Left ventricle myocardium inferior (tissue), 1 donor: ENCODE data around the gene UGGT1. TPM values are rescaled to one million over a fixed set of nuclear protein-coding genes. Genes with fewer than 3 reads are reported as not detected.
A peak's percentile ranks its signal among the peaks of the same experiment; 100 is the strongest.

Source experiments
- DNase-seq: peaks from one replicate; pipeline ENCODE4 v3.0.0-alpha.2; 2020
- H3K27ac ChIP-seq: fragments of 200-600 bp; replicated peaks from 2 replicates; pipeline ENCODE4 v1.8.0; 2021
- H3K27me3 ChIP-seq: fragments of 200-600 bp; 2 replicates; pipeline ENCODE4 v1.8.0; 2021; ENCODE audit warnings: low read depth
- H3K36me3 ChIP-seq: fragments of 200-600 bp; 2 replicates; pipeline ENCODE4 v1.8.0; 2021
- H3K4me1 ChIP-seq: fragments of 200-600 bp; 2 replicates; pipeline ENCODE4 v1.8.0; 2021
- H3K4me3 ChIP-seq: fragments of 200-600 bp; 2 replicates; pipeline ENCODE4 v1.8.0; 2021; ENCODE audit warnings: mild to moderate bottlenecking, moderate library complexity
- H3K9me3 ChIP-seq: fragments of 200-600 bp; replicated peaks from 2 replicates; pipeline ENCODE4 v1.8.0; 2021
- intact Hi-C: fragments of 100-400 bp; cut with micrococcal nuclease; formaldehyde crosslinking; loops from one replicate; pipeline ENCODE4 v1.11.0; 2022
- total RNA-seq: library from RNA; stranded (reverse); fragmentation: NEBNext Ultra II Directional; extraction: Animal tissue kit (Norgen Biotek cat#: 25700); gene quantifications from one replicate; pipeline ENCODE4 v1.2.1, GENCODE V29; 2021
- TF ChIP-seq, protein P1 (sequence below): fragments of 200-600 bp; IDR thresholded peaks from 2 replicates; pipeline ENCODE4 v1.8.0; 2021; ENCODE audit warnings: antibody characterized with exemption, mild to moderate bottlenecking, borderline replicate concordance
- donor health status: DM: no; HTN: yes; CAD: no; lungs with severe emphysema.

Gene UGGT1
- total RNA-seq, 1 donor from 2014 or later: 30.3 TPM

DNA sequence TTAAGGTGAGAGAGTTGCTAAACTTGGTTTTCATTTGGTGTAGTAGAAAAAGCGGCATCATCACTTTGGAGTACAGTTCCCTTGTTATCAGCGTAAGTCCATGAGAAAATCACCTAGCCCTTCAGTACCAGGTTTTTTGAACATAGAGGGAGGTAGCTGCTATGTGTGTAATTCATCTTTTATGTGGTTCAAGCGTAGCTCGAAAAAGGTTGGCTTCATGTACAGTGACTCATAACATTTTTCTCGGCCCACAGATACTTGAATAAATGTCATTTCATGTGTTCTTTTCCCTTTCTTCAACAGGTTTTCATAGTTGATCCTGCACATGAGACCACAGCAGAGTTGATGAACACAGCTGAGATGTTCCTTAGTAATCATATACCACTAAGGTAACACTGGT lies 43.6 kb downstream of the UGGT1 start:
- DNase-seq: no peak
- Histone ChIP-seq H3K9me3 (no peaks in the 10 kb centered on the region), H3K4me1 (no peaks in the 10 kb centered on the region), H3K36me3 (peaks cover 100% of the 10 kb centered on the region), H3K27ac (no peak overlapping the region), H3K4me3 (no peak overlapping the region), H3K27me3 (no peaks in the 10 kb centered on the region)
- TF ChIP-seq, protein P1, sequence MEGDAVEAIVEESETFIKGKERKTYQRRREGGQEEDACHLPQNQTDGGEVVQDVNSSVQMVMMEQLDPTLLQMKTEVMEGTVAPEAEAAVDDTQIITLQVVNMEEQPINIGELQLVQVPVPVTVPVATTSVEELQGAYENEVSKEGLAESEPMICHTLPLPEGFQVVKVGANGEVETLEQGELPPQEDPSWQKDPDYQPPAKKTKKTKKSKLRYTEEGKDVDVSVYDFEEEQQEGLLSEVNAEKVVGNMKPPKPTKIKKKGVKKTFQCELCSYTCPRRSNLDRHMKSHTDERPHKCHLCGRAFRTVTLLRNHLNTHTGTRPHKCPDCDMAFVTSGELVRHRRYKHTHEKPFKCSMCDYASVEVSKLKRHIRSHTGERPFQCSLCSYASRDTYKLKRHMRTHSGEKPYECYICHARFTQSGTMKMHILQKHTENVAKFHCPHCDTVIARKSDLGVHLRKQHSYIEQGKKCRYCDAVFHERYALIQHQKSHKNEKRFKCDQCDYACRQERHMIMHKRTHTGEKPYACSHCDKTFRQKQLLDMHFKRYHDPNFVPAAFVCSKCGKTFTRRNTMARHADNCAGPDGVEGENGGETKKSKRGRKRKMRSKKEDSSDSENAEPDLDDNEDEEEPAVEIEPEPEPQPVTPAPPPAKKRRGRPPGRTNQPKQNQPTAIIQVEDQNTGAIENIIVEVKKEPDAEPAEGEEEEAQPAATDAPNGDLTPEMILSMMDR: no peak
- intact Hi-C loops: no loop called here

DNA sequence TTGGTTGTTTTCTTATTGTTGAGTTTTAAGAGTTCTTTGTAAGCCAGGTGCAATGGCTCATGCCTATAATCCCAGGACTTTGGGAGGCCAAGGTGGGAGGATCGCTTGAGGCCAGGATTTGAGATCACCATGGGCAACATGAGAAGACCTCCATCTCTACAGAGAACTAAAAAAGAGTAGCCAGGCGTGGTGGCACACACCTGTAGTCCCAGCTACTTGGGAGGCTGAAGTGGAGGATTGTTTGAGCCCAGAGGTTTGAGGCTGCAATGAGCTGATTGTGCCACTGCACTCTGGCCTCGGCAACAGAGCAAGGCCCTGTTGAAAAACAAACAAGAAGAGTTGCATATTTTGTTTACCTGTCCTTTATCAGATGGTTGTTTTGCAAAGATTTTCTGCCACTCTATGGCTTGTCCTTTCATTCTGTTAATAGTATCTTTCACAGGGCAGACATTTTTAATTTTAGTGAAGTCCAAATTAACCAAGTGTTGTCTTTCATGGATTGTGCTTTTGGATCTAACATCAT lies 46.2 kb downstream of the UGGT1 start:
- no peak for DNase-seq
- peaks cover 99% of the 10 kb centered on the region for H3K36me3 ChIP-seq
- no peaks in the 10 kb centered on the region for H3K9me3 ChIP-seq
- intact Hi-C loops: no loop called here
- H3K4me3 ChIP-seq: no peak overlapping the region
- no peaks in the 10 kb centered on the region for H3K27me3 ChIP-seq
- TF ChIP-seq, protein P1: no peak
- no peak overlapping the region for H3K27ac ChIP-seq
- no peaks in the 10 kb centered on the region for H3K4me1 ChIP-seq

DNA sequence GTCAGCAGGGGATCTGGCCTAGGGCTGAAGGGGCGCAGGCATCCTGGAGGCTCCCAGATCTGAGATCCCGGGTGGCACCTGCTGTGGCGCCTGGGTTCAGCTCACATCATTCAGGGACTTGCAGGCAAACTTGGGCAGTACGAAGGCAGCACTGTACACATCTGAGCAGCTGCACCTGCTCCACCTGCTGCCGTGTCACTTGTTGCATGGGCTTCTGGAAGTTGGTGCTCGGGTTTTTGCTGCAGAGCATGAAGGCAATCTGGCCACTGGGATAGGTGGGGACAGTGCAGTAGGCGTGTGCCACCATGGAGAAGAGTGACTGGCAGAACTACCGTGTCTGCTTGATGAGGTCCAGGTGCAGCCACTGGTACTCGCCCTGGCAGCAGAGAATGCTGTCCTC lies 48.6 kb downstream of the UGGT1 start:
- H3K4me3 ChIP-seq: no peak overlapping the region
- H3K9me3 ChIP-seq: no peaks in the 10 kb centered on the region
- intact Hi-C loops: no loop called here
- TF ChIP-seq, protein P1: no peak
- no peak overlapping the region for H3K27ac ChIP-seq
- no peak for DNase-seq
- H3K27me3 ChIP-seq: no peaks in the 10 kb centered on the region
- peaks cover 87% of the 10 kb centered on the region for H3K36me3 ChIP-seq
- H3K4me1 ChIP-seq: no peaks in the 10 kb centered on the region

DNA sequence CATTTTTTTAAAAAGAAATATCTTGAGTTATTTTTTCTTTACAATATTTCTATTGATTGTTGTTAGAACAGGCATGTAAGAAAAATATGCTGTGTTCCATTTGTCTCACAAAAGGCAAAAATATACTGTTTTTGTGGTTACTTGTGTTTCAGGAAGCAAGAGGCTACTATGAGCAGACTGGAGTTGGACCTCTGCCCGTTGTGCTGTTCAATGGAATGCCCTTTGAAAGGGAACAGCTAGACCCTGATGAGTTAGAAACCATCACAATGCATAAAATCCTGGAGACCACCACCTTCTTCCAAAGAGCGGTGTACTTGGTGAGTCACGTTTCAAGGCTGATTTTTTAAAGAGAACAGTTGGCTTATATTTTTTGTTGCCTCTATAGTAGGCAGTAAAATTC lies 54.7 kb downstream of the UGGT1 start:
- H3K27me3 ChIP-seq: no peaks in the 10 kb centered on the region
- H3K9me3 ChIP-seq: no peaks in the 10 kb centered on the region
- H3K4me1 ChIP-seq: peaks cover 5% of the 10 kb centered on the region
- peaks cover 78% of the 10 kb centered on the region for H3K36me3 ChIP-seq
- TF ChIP-seq, protein P1: no peak
- H3K27ac ChIP-seq: no peak overlapping the region
- no peak for DNase-seq
- intact Hi-C loops: no loop called here
- no peak overlapping the region for H3K4me3 ChIP-seq

DNA sequence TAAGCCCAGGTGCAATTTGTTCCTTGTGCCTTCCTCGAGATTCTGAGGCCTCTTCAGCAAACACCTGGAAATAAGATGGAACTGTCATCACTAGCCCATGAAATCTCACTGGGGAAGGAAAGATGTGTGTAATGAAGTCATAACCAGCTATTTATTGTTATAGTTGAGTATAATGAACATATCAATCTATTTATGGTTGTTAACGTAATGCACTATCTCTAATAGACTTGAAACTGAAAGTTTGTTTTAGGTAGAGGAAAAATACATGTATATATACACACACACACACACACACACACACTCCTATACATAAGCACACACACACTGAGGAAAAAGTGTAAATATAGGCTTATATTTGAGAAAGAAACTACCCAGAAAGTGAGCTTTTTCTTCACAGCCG lies 62.8 kb downstream of the UGGT1 start:
- Histone ChIP-seq H3K27me3 (no peaks in the 10 kb centered on the region), H3K9me3 (no peaks in the 10 kb centered on the region), H3K36me3 (peaks cover 63% of the 10 kb centered on the region), H3K27ac (peak overlapping the region; percentile 69), H3K4me1 (peaks cover 25% of the 10 kb centered on the region), H3K4me3 (no peak overlapping the region)
- no peak for DNase-seq
- TF ChIP-seq, protein P1: no peak
- intact Hi-C loops: no loop called here
